Gastrocnemius medialis (tissue), 4 donors: ENCODE measurements around the gene SLC16A1.

Experiments used
- POLR2A ChIP-seq, 2 donors: fragments of 450-650 bp; IDR thresholded peaks; one replicate each; pipeline ENCODE4 v1.6.1; 2017; ENCODE audit warnings: antibody characterized with exemption in 2 of 2, mild to moderate bottlenecking in 2 of 2, moderate library complexity in 2 of 2
- TF ChIP-seq, protein P1 (sequence below), 5 experiments: fragments of 450-650 bp in 3 of 5; fragments of 200-600 bp in 2 of 5; sonication (generic) in 2 of 5; IDR thresholded peaks in 4 of 5; conservative IDR thresholded peaks in 1 of 5; 1 replicate in 4 of 5; 2 replicates in 1 of 5; pipeline ENCODE4 v1.5.1; 2016 to 2019; ENCODE audit warnings: antibody characterized with exemption in 5 of 5, mild to moderate bottlenecking in 3 of 5, moderate library complexity in 3 of 5

DNA sequence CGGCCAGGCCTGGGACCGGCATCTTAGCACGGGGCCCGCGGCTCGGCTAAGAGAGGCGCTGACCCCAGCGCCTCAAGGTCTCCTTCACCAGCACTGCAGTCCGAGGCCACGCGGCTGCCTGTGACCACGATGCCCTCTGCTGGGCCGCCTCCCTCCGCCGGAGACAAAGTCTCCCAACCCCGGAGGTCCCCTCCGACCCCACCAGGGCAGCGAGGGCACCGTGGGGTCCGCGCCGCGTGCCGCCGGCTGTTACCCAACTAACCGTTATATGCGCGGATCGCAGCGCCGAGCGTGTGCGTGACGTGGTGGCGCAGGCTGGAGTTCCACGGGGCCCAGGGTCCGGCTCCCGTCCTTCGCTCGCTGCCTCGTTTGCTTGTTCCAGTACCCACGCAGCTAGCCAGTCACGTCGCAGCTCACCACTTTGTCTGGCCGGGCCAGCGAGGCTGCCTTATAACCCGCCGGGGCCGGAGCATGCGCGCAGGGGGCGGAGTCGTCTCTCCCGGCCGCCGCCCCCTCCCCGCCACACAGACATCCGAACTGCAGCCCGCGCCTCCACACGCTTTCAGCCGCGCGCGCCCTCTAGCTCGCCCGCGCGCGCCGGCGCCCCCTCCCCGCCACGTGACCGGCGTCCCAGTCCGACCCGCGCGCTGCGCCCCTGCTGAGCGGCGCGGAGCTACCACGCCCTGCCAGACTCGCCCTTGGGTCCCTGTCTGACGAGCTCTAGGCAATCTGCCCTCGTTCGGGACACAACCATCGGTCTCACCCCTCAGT is at the start of gene SLC16A1:
- TF ChIP-seq POLR2A (IDR thresholded peaks at IDR 0.05) = peak; percentile 94 to 99
- TF ChIP-seq, protein P1, sequence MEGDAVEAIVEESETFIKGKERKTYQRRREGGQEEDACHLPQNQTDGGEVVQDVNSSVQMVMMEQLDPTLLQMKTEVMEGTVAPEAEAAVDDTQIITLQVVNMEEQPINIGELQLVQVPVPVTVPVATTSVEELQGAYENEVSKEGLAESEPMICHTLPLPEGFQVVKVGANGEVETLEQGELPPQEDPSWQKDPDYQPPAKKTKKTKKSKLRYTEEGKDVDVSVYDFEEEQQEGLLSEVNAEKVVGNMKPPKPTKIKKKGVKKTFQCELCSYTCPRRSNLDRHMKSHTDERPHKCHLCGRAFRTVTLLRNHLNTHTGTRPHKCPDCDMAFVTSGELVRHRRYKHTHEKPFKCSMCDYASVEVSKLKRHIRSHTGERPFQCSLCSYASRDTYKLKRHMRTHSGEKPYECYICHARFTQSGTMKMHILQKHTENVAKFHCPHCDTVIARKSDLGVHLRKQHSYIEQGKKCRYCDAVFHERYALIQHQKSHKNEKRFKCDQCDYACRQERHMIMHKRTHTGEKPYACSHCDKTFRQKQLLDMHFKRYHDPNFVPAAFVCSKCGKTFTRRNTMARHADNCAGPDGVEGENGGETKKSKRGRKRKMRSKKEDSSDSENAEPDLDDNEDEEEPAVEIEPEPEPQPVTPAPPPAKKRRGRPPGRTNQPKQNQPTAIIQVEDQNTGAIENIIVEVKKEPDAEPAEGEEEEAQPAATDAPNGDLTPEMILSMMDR (IDR thresholded peaks at IDR 0.05 in 4 of 5, conservative IDR thresholded peaks at IDR 0.05 in 1 of 5) = peak in 3 of 5 experiments; percentile 29 to 43 (median 34)
